Panc1 (cell line): ENCODE results near the gene SLC48A1. TPM values are rescaled to one million over a fixed set of nuclear protein-coding genes. Genes with fewer than 3 reads are reported as not detected.

Experiments
- ATAC-seq: fragments of 200-7000 bp; cut with Tn5 transposase; 2 replicates; pipeline ENCODE4 v1.9.1; 2020; ENCODE audit warnings: mild to moderate bottlenecking, moderate library complexity
- BruUV-seq: library from RNA; stranded (reverse); fragments of 400-500 nt; replicated peaks from 2 replicates; lab custom pipeline; 2021; lab: Mats Ljungman, UMichigan
- CTCF ChIA-PET: fragments of 300-600 bp; sonication (Branson Sonifier 250); formaldehyde crosslinking; loops from one replicate; lab custom pipeline; 2022; ENCODE audit warnings: antibody characterized with exemption; lab: Charles Lee
- POLR2A ChIA-PET: fragments of 300-600 bp; sonication (Branson Sonifier 250); formaldehyde crosslinking; loops from one replicate; lab custom pipeline; 2022; ENCODE audit warnings: antibody characterized with exemption; lab: Charles Lee
- DNase-seq: peaks from one replicate; pipeline ENCODE4 v3.0.0-alpha.2; 2010; ENCODE audit warnings: low read depth, low spot score
- H3K27ac ChIP-seq: 2 replicates; pipeline ENCODE4 v1.5.1; 2011; ENCODE audit warnings: mild to moderate bottlenecking, low read length, inconsistent platforms
- H3K27me3 ChIP-seq: fragments of 200-500 bp; sonication (Bioruptor generic); 2 replicates; pipeline ENCODE4 v1.6.0; 2014; ENCODE audit warnings: low read length, inconsistent platforms; ENCODE audit not compliant: control insufficient read depth, insufficient read depth
- H3K36me3 ChIP-seq: fragments of 200-500 bp; sonication (Bioruptor generic); 2 replicates; pipeline ENCODE4 v1.5.1; 2014; ENCODE audit warnings: inconsistent platforms, mild to moderate bottlenecking, low read length, moderate library complexity; ENCODE audit not compliant: control insufficient read depth, insufficient read depth
- H3K4me1 ChIP-seq: 2 replicates; pipeline ENCODE4 v1.5.1; 2011; ENCODE audit warnings: inconsistent platforms, mild to moderate bottlenecking, low read length, moderate library complexity; ENCODE audit not compliant: control insufficient read depth, insufficient read depth
- H3K4me3 ChIP-seq, 2 experiments: 2 replicates each; pipeline ENCODE4 v1.5.1; 2011 to 2012; ENCODE audit warnings: low read depth in 2 of 2, low read length in 2 of 2, mild to moderate bottlenecking in 2 of 2, inconsistent platforms in 1 of 2, moderate library complexity in 1 of 2
- H3K9me3 ChIP-seq: fragments of 200-500 bp; sonication (Bioruptor generic); 2 replicates; pipeline ENCODE4 v1.5.1; 2014; ENCODE audit warnings: low read depth, mild to moderate bottlenecking, inconsistent platforms, low read length, moderate library complexity; ENCODE audit not compliant: control insufficient read depth, insufficient read depth
- CTCF ChIP-seq: fragments of 450-650 bp; IDR thresholded peaks from 2 replicates; pipeline ENCODE4 v1.5.1; 2017; ENCODE audit warnings: mild to moderate bottlenecking
- POLR2AphosphoS5 ChIP-seq: IDR thresholded peaks from 2 replicates; pipeline ENCODE4 v1.6.1; 2012; ENCODE audit warnings: mild to moderate bottlenecking, low read depth, low read length, moderate library complexity
- SIN3A ChIP-seq: IDR thresholded peaks from 2 replicates; pipeline ENCODE4 v1.6.1; 2012; ENCODE audit warnings: low read depth, mild to moderate bottlenecking, low read length, moderate library complexity, borderline replicate concordance; ENCODE audit not compliant: insufficient read depth
- TCF7L2 ChIP-seq: IDR thresholded peaks from 2 replicates; pipeline ENCODE4 v1.6.1; 2011; ENCODE audit warnings: mild to moderate bottlenecking, low read depth, low read length, inconsistent platforms
- in situ Hi-C: cut with HindIII; loops from 2 replicates; pipeline ENCODE4 v1.10.0; 2016; ENCODE audit warnings: low sequenced_read_pairs, low pct_unique_long_range_greater_than_20kb
- intact Hi-C: fragments of 100-400 bp; cut with micrococcal nuclease; formaldehyde crosslinking; loops from one replicate; pipeline ENCODE4 v1.10.0; 2022; ENCODE audit not compliant: unreplicated experiment
- total RNA-seq: library from RNA; stranded (reverse); gene quantifications from one replicate; pipeline ENCODE4 v1.2.1, GENCODE V29; 2021; ENCODE audit not compliant: unreplicated experiment
- TF ChIP-seq, protein P1 (sequence below), 2 experiments: IDR thresholded peaks; 2 replicates each; pipeline ENCODE4 v1.6.1; 2011 to 2012; ENCODE audit warnings: low read depth in 2 of 2, control low read depth in 1 of 2, low read length in 1 of 2, mild to moderate bottlenecking in 1 of 2, moderate library complexity in 1 of 2; ENCODE audit not compliant: insufficient read depth in 1 of 2

Gene SLC48A1
- total RNA-seq, 1 experiment from 2014 or later: 32.0 TPM

- DNase-seq (no peak), ATAC-seq (no peak)
- H3K27ac ChIP-seq: peak overlapping the region; percentile 75
- no peak overlapping the region for H3K4me3 ChIP-seq
- TF ChIP-seq TCF7L2 (0 out of 2 replicates have a peak, but pooled peaks have one; percentile 26), CTCF (no peak)
- H3K9me3 ChIP-seq: no peaks in the 10 kb centered on the region
- BruUV-seq: no TSS peak
- intact Hi-C loops: no loop called here
- in situ Hi-C loops: no loop called here
- POLR2A ChIA-PET: no interaction called here
- H3K4me1 ChIP-seq: peaks cover 32% of the 10 kb centered on the region
- CTCF ChIA-PET: interaction anchor here (0.6 to 1.9 kb wide), 4 partner anchors 10 to 181 kb away, joined by 3 to 8 read pairs (median 5); partner anchors contain the start of gene RAPGEF3
- no peaks in the 10 kb centered on the region; the same call in 1 of the 2 replicates for H3K36me3 ChIP-seq
- H3K27me3 ChIP-seq: no peaks in the 10 kb centered on the region
Measured at GRCh38 chr12:47768323-47768811, 4.7 kb upstream of the SLC48A1 start.

- H3K27me3 ChIP-seq: no peaks in the 10 kb centered on the region
- H3K36me3 ChIP-seq: no peaks in the 10 kb centered on the region; the same call in 1 of the 2 replicates
- peaks cover 32% of the 10 kb centered on the region for H3K4me1 ChIP-seq
- ChIA-PET POLR2A (interaction anchor here (0.5 to 0.6 kb wide), 2 partner anchors 58 to 771 kb away, joined by 4 to 5 read pairs; no protein-coding TSS in a partner anchor), CTCF (interaction anchor here (0.6 to 1.0 kb wide), 2 partner anchors 25 to 41 kb away, joined by 3 read pairs; no protein-coding TSS in a partner anchor)
- ATAC-seq (no peak), DNase-seq (no peak)
- no peak overlapping the region for H3K4me3 ChIP-seq
- in situ Hi-C loops: no loop called here
- no TSS peak for BruUV-seq
- peak overlapping the region; percentile 75; the same call in 1 of the 2 replicates for H3K27ac ChIP-seq
- TF ChIP-seq POLR2AphosphoS5: no peak
- no peak for TF ChIP-seq TCF7L2
- TF ChIP-seq, protein P1, sequence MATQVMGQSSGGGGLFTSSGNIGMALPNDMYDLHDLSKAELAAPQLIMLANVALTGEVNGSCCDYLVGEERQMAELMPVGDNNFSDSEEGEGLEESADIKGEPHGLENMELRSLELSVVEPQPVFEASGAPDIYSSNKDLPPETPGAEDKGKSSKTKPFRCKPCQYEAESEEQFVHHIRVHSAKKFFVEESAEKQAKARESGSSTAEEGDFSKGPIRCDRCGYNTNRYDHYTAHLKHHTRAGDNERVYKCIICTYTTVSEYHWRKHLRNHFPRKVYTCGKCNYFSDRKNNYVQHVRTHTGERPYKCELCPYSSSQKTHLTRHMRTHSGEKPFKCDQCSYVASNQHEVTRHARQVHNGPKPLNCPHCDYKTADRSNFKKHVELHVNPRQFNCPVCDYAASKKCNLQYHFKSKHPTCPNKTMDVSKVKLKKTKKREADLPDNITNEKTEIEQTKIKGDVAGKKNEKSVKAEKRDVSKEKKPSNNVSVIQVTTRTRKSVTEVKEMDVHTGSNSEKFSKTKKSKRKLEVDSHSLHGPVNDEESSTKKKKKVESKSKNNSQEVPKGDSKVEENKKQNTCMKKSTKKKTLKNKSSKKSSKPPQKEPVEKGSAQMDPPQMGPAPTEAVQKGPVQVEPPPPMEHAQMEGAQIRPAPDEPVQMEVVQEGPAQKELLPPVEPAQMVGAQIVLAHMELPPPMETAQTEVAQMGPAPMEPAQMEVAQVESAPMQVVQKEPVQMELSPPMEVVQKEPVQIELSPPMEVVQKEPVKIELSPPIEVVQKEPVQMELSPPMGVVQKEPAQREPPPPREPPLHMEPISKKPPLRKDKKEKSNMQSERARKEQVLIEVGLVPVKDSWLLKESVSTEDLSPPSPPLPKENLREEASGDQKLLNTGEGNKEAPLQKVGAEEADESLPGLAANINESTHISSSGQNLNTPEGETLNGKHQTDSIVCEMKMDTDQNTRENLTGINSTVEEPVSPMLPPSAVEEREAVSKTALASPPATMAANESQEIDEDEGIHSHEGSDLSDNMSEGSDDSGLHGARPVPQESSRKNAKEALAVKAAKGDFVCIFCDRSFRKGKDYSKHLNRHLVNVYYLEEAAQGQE (IDR thresholded peaks at IDR 0.05; ENCODE audit: insufficient read depth in 1 of 2, low read depth in 2 of 2, low read length in 1 of 2): no peak
- no peak for TF ChIP-seq SIN3A
- TF ChIP-seq CTCF: no peak
- intact Hi-C loops: no loop called here
- no peaks in the 10 kb centered on the region for H3K9me3 ChIP-seq
Measured at GRCh38 chr12:47769234-47770085, 3.6 kb upstream of the SLC48A1 start.
